HG03108 (cell line): ENCODE results near the gene COL27A1.
"Not testable (repeated sequence)": the region's sequence is repeated elsewhere in the genome, so short reads cannot be mapped to it uniquely, and the experiment has no call there.

Source experiments
- ATAC-seq: cut with Tn5 transposase; IDR thresholded peaks from one replicate; pipeline ENCODE4 v1.9.1; 2021; ENCODE audit warnings: moderate library complexity; ENCODE audit not compliant: unreplicated experiment

Gene COL27A1

DNA sequence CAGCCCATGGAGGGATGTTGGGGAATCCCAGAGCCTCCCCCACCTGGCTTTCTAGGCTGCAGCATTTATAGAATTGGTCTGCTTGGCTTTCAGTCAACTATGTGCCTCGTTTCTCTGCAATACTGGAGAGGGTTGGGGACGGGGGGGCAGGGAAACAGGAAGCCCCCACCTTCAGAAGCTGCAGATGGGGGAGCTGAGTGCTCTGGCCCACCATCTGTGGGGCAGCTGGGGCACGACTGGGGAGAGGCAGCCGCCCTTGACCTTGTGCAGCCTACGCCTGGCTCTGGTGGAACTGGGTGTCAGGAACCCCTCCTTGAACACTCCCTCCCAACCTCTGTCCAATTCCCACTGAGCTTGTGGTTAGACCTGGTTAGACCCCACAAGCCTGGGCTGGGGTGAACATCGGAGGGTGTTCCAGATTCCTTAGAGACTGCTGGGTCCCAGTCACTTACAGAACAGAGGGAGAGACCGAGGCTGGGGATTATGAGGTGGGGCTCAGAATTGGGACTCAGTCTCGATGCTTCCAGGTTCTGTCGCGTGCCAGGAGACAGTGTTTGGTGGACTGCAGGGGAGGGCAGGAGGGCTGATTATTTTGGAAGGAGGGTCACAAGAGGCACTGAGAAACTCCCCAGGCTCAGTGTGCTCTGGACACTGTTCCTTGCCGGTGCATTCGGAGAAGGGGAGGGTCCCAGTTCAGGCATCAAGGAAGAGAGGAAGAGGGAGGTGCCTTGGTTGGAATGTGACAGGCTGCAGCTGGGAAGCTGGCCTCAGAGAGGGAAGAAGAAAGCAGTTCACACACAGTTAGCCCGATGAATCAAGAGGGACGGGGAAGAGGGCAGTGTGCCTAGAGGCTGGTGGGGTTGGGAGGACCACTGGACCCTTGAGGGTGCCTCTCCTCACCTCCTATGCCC is 25.6 kb downstream of the COL27A1 start:
- no peak for ATAC-seq

DNA sequence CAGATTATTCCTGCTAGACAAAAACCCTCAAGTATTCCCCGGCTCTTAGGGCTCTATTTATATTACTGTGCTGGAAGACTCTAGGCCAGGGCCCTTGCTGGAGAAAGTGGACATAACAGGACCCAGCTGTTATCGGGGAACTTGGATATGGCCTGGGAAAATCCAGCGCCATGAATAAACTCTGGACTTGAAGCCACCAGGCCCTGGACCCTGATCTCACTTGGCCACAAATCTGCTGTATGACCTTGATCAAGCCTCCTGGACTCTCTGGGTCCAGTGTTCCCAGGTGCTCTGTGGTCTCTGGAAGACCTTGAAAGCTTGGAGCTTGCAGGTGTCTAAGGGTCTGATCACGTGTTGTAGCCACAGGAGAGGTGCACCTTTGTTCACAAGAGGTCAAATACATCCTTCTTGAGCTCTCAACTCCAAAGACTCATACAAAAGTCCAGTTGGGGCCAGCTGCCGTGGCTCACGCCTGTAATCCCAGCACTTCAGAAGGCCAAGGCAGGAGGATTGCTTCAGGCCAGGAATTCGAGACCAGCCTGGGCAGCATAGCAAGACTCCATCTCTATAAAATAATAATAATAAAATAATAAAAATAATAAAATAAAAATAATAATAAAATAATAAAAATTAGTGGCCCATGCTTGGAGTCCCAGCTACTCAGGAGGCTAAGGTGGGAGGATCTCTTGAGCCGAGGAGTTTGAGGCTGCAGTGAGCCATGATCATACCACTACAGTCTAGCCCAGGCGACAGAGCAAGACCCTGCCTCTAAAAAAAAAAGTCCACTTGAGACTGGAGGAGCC is 26.5 kb downstream of the COL27A1 start:
- no peak for ATAC-seq

DNA sequence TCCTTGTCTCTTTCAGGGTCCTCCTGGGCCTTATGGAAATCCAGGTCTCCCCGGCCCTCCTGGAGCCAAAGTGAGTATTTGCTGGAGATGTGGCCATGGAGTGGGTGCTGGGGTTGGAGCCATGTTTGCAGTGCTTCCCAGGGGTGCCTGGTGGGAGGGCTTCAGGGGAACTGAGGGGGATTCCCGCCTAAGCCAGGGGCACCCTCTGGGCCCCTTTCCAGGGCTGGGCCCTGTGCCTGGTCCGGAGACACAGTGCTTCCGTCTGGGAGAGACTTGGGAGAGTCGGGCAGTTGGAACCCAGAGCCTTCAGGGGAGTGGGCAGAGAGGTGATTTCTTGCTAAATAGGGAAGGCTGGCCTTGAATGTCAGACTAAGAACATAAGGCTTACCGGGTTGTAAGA is 27.7 kb downstream of the COL27A1 start:
- ATAC-seq: no peak

DNA sequence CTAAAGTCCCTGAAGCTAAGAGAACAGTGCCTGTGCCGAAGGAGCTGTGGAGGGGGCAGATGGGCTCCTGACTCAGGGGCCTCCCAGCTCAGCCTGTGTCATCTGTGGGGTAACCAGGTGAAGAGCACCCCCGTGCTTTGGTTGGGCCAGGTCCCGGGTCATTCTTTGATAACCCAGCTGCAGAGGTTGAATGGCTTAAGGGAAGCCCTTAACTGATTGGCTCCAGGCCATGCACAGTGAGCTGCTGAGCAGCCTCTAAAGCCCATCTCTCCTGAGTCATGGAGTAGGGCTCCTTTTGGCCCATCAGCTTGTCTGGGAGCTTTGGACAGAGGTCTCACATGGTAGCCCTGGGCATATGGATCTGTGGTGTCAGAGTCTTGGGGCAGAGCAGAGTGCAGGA is 28.7 kb downstream of the COL27A1 start:
- no peak for ATAC-seq

DNA sequence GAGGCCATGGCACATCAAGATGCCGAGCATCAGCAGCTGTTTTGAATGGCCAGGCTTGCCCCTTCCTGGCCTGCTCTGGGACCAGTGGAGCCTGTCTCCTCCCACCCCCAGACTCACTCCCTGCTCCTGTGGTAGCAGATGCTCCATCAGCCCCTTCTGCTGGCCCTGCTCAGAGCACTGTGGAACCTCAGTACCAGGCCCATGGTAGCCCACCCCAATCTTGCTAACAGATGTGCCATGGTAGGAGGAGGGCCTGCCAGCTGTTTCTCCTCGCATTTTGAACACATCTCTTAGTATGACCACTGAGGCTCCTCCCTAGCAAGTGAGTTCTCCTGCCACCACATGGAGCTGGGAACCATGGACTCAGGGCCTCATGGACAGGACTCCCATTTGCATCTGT is 29.5 kb downstream of the COL27A1 start:
- ATAC-seq: no peak

DNA sequence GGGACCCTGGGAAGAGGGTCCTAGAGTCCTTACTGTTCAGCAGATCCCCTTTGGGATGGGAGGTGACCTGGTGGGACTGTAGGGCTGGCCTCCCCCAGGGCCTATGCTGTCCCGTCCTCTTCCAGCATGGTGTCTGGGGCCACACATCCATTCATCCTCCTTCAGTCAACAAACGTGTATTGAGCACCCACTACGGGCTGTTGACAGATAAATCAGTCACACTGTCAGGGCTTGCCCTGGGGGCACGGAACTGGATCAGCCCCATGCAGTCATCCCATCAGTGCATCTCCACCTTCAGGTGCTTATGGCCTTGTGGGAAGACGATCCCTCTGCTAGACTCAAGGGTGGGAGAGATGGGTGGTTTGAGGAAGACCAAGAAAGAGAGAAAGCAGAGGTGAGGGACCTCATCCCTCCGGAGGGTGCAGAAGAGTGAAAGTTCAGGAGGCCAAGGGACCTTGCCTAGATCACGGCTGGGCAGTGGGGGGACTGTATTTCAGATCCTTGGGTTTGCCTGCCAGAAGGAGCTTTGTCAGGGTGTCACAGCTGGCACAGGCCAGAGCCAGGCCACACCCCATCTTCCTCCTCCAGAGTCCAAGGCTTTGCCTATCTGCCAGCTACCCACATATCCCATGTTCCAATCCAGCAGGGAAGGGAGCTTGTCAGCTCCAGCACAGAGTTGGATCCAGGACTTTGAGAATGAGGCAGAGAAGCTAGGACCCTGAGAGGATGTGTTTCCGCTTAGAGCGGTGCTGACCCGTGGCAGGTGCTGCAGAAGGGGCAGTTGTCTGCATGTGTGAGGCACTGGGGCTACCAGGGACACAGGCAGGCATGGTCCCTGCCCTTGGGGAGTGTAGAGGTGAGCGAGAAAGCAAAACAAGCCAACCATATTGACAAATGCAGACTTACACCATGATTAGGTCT is 30.5 kb downstream of the COL27A1 start:
- ATAC-seq: no peak

DNA sequence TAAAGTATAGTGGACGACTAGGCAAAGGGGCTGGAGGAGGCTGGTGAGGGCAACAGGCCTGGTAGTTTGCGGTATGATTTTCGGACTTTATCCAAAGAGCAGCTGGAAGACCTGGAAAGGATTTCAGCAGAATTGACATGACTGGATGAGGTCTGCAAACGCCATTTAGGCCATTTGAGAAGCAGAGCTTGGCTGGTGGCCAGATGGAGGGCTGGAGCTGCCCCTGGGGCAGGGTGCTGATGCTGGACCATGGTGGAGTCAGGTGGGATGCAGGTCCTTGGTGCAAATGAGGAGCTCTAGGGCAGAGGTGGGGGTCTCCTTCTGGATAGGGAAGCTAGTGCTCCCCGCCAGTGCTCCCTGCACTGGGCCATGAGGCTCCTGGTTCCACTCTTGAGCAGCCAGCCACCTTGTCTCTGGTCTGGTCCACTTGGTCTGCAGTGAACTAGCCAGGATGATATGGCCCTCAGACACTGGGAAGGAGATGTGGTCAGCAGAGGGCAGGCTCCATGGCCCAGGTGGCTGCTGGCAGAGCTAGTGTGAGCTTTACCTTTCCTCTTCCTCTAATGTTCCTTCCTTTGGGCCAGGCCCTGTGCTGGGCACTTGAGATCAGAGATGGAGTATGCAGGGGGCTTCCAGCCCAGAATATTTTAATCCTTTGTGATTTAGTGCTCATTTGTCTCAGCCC is 31.4 kb downstream of the COL27A1 start:
- ATAC-seq: no peak

DNA sequence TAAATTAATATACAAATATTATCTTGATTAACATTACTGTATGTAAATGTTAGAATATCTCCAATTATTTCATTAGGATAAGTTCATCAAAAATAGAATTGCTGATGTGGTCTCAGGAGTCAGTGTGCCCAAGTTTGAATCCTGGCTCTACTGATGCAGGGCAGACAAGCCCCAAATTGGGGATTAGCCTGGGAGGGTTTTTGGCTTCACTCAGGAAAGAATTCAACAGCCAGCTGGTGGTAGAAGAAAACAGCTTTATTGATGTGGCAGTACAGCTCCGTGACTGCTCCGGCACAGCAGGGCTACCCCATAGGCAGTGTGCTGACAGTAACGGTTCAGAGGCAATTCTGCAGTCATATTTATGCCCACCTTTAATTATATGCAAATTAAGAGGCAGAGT is 32.5 kb downstream of the COL27A1 start:
- ATAC-seq: no peak

DNA sequence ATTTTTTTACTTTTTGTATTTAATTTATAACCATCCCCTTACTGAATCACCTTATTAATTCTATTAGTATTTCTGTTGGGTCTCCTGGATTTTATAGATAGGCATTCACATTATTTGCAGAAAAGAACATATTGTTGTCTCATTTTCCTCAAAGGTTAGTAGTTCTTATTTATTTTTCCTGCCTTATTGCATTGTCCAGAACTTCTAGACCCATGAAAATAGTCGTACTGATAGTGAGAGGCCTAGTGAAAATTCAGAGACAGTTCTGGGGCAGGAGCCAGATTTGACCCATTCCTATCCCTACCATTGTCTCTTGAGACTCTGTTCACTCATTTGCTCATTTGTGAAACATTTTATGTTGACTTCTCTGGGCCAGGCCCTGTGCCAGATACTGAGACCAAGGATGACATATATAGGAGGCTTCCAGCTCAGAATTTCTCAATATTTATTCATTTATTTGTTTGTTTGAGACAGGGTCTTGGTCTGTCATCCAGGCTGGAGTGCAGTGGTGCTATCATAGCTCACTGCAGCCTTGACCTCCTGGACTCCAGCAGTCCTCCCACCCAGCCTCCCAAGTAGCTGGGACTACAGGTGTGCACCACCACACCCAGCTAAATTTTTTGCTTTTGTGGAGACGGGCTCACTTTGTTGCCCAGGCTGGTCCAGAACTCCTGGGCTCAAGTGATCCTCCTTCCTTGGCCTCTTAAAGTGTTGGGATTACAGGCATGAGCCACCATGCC is 34.7 kb downstream of the COL27A1 start:
- no peak for ATAC-seq

DNA sequence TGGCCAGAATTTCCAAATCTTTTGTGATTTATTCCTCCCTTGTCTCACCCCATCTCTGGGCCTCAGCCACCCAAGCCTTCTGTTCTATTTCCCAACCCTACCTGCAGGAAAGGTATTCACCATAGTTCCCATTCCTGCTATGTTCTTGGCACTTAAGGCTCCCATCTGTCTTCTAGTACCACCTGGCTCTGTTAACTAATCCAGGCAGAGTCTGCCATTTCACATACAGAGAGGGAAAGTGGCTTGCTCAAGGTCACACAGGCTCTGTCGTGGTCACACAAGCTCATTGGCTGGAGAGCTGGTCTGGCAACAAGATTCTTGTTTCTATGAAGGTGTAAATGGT is 35.2 kb downstream of the COL27A1 start:
- no peak for ATAC-seq

DNA sequence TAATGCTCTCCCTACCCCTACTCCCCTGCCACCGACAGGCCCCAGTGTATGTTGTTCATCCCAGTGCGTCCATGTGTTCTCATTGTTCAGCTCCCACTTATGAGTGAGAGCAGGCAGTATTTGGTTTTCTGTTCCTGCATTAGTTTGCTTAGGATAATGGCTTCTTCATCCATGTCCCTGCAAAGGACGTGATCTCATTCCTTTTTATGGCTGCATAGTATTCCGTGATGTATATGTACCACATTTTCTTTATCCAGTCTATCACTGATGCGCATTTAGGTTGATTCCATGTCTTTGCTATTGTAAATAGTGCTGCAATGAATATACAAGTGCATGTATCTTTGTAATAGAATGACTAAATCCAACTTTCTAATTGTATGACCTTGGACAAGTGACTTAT is 36.1 kb downstream of the COL27A1 start:
- not testable (repeated sequence) for ATAC-seq

DNA sequence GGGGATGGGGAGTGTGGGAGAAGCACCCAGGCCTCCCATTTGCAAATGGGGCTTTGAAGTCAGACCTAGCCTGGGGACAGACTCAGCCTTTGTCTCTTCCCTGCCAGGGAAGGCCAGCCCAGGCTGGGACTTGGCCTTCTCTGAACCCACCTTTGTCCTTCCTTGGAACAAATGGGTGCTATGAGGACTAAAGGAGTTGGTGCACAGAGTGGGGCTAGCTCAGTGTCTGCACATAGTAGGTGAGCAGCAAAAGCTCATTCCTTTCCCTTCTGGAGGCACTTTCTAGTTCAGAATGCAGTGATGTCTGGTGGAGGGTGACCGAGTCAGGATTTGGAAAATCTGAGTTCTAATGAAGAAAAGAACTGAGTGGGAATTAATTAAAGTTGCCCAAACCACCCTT is 37.2 kb downstream of the COL27A1 start:
- no peak for ATAC-seq

DNA sequence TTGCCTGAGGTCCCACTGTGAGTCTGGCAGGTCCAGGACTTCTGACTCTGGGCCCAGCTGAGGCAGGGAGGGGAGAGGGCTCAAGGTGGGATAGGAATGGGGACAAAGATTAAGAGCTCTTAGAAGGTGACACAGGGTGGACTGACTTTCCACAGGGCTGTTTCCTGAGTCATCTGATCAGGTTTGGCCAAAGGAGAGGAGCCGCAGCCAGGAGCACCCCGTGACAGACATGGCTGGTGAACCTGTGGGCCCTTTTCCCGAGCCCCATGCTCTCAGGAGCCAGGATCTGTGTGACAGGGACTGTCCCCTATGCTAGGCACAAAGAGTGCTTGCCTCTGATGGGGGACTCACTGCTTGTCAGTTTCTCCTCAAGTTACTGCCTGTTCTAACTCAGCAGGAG is 37.8 kb downstream of the COL27A1 start:
- no peak for ATAC-seq

DNA sequence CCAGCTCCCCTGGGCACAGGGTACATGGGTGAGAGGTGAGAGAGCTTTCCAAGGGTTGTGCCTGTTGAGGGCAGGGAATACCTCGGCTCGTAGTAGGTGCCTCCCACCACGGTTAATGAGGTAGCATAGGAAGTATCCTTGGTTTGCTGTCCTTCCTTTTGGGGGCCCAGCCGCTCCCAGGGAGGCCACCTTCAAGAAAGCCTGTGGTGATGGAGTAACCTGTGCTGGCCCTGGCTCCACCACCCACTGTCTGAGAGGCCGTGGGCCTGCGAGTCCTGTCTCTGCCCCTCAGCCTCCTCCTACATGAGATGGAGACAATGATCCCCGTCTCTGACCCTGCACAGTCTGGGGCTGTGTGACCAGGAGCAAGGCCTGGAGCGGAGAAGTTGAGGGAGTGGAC is 40.8 kb downstream of the COL27A1 start:
- ATAC-seq: no peak

DNA sequence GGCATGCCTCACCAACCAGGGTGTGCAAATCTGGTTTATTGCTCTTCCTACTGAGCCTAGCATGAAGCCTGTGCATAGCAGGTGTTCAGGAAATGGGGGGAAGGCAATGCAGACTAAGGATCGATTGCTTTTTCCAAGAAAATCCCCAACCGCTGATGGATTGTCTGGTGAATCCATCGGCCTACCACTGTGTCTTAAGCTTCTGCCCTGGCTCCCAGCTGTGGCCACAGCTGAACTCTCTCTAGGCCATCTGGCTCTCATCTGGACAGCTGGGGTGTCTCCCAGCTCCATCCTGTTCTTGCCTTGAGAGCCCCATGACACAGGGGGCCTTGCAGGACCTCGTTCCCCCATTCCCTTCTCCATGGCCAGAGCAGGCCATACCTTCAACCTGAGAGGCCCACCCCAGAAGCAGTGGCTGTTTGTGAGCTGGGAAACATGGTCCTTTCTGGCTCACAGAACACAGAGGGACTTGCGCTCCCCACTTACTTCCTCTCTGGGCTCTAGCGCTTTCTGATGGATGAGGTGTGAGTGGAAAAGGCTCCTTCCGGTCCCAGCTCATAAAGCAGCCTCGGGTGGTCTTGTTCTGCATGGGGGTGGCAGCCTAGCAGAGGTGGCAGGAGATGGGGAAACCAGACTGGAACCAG is 41.8 kb downstream of the COL27A1 start:
- no peak for ATAC-seq

DNA sequence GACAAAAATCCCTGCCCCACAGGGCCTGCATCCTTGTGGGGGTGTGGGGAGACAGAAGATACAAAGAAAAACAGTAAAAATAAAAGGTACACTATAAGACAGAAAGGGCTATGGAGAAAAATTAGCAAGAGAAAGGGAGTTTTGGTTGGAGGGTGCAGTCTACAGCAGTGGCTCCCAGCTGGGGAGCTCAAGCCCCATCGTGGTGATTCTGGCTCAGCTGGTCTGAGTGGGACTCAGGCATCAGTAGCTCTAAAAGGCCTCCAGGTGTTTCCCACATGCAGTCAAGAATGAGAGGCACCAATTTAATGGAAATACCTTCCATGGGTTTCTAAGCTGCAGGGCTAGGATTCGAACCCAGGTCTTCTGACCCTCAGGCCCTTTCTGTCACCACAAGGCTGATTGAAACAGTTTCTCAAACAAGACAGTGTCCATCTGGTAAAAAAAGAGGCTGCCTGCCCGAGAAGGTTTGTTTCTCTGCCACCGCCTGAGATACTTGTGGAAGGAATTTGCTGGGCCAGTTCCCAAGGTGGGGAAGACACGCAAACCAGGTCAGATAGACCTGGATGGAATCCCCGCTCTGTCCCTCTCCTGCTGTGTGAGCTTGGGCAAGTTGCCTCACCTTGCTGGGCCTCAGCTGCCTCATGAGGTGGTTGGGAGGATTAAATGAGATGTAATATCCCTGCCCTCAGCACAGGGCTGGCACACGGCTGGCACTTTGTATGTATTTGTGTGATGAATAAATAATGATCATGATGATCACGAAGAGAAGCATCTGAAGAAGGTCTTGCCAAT is 43.1 kb downstream of the COL27A1 start:
- no peak for ATAC-seq

DNA sequence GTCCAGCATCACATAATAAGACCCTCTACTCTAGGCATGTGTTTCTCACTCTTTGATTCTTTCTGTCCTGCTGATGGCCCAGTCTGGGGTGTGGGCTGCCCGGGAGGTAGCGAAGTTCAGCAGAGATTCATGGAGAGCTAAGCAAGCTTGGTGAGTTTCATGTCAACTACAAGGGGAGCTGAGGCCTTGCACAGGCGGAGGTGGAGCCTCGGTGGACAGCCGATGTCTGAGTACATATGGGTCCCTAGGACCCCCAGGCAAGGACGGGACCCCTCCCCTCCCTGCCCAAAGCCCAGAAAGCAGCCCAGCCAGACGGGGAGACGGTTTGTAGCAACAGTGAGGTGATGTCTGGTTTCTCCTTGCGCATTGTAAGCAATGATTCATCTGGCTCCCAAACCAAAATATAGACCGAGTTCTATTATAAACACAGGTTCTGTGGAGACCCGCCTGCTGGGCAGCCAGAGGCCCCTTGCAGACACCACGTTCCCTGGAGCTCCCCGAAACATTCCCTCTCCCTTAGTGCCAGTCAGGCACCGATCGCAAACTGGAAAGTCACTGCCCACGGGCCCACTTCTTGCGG is 45.5 kb downstream of the COL27A1 start:
- no peak for ATAC-seq

DNA sequence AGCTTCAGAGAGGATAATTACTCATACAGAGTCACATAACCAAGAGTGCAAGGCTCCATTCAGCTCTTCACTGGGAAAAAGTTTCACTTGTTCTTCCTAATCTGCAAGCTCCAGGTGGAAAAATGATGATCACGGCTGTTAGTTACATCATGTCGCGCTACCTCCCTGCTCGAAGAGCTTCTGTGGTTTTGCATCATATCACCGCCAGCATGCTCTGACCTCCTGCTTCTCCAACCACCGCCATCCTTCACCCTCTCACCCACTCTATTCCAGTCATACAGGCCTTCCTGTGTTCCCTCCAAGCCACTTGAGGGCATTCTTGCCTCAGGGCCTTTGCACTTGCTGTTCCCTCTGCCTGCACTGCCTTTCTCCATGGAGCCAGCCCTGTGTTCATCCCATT is 47.1 kb downstream of the COL27A1 start:
- ATAC-seq: no peak
